T-cell (primary cell): ENCODE measurements around the gene TRO. TPM values are rescaled to one million over a fixed set of nuclear protein-coding genes. Genes with fewer than 3 reads are reported as not detected.

Experiments used
- ATAC-seq, 4 experiments: fragments of 200-7000 bp in 3 of 4; fragments of 150-1000 bp in 1 of 4; cut with Tn5 transposase; replicated peaks in 1 of 4; 1 replicate in 3 of 4; 2 replicates in 1 of 4; pipeline ENCODE4 v1.10.0; 2021; ENCODE audit warnings: moderate library complexity in 3 of 4, mild to moderate bottlenecking in 2 of 4, moderate number of reproducible peaks in 1 of 4
- CTCF ChIA-PET, 2 donors: fragments of 300-600 bp; sonication (Branson Sonifier 250); formaldehyde crosslinking; loops; one replicate each; lab custom pipeline; 2022; ENCODE audit warnings: antibody characterized with exemption in 2 of 2; lab: Charles Lee
- POLR2A ChIA-PET, 2 donors: fragments of 300-600 bp; sonication (Branson Sonifier 250); formaldehyde crosslinking; loops; one replicate each; lab custom pipeline; 2022; ENCODE audit warnings: antibody characterized with exemption in 2 of 2; lab: Charles Lee
- DNase-seq, 35 experiments: peaks; one replicate each; pipeline versions ENCODE4 v3.0.0 to v3.0.0-alpha.2; 2013 to 2023
- H3K27ac ChIP-seq: one replicate; pipeline ENCODE4 v1.5.1; 2013; ENCODE audit warnings: low read length
- H3K27me3 ChIP-seq, 2 experiments: replicated peaks in 1 of 2; 1 replicate in 1 of 2; 2 replicates in 1 of 2; pipeline versions ENCODE4 v1.6.1 to v1.7.0; 2013; ENCODE audit warnings: low read length in 1 of 2, mixed read lengths in 1 of 2; ENCODE audit not compliant: control insufficient read depth in 2 of 2, insufficient read depth in 2 of 2; ENCODE audit errors: extremely low read depth in 1 of 2
- H3K36me3 ChIP-seq, 2 donors: 1 replicate in 1 of 2; 2 replicates in 1 of 2; pipeline versions ENCODE4 v1.6.1 to v1.7.0; 2013; ENCODE audit warnings: low read length in 1 of 2; ENCODE audit not compliant: control insufficient read depth in 2 of 2, insufficient read depth in 1 of 2; ENCODE audit errors: extremely low read depth in 1 of 2
- H3K4me1 ChIP-seq, 2 experiments: 1 replicate in 1 of 2; 2 replicates in 1 of 2; pipeline versions ENCODE4 v1.6.1 to v1.7.0; 2013; ENCODE audit warnings: low read length in 2 of 2, mixed read lengths in 1 of 2; ENCODE audit not compliant: insufficient read depth in 2 of 2, control insufficient read depth in 1 of 2; ENCODE audit errors: extremely low read depth in 1 of 2
- H3K4me3 ChIP-seq, 2 donors: 1 replicate in 1 of 2; 2 replicates in 1 of 2; pipeline versions ENCODE4 v1.5.1 to v1.7.0; 2013; ENCODE audit warnings: mild to moderate bottlenecking in 2 of 2, low read length in 1 of 2, moderate library complexity in 1 of 2; ENCODE audit not compliant: control insufficient read depth in 1 of 2; ENCODE audit errors: extremely low read depth in 1 of 2
- H3K9me3 ChIP-seq: 2 replicates; pipeline ENCODE4 v1.7.0; 2013
- H3K27ac Mint-ChIP-seq, 2 donors: one replicate each; pipeline ENCODE4 v1.8.0; 2020 to 2021; ENCODE audit warnings: mild to moderate bottlenecking in 2 of 2, mixed read lengths in 2 of 2
- H3K27me3 Mint-ChIP-seq, 2 donors: one replicate each; pipeline ENCODE4 v1.8.0; 2021 to 2022; ENCODE audit warnings: mixed read lengths in 2 of 2
- H3K36me3 Mint-ChIP-seq: one replicate; pipeline ENCODE4 v1.8.0; 2021; ENCODE audit warnings: mixed read lengths
- H3K4me1 Mint-ChIP-seq, 3 donors: one replicate each; pipeline ENCODE4 v1.8.0; 2020 to 2022; ENCODE audit warnings: mixed read lengths in 3 of 3, mild to moderate bottlenecking in 1 of 3
- H3K4me3 Mint-ChIP-seq, 3 donors: one replicate each; pipeline ENCODE4 v1.8.0; 2020 to 2022; ENCODE audit warnings: mild to moderate bottlenecking in 3 of 3, mixed read lengths in 3 of 3, moderate library complexity in 3 of 3
- H3K9me3 Mint-ChIP-seq, 3 donors: one replicate each; pipeline ENCODE4 v1.8.0; 2020 to 2022; ENCODE audit warnings: mixed read lengths in 3 of 3
- WGBS: methylation state at CpG from one replicate; pipeline ENCODE4 v1.1.5; 2013; ENCODE audit warnings: missing lambda C conversion rate; ENCODE audit not compliant: insufficient coverage; 5-methylcytosine and 5-hydroxymethylcytosine counted together
- total RNA-seq, 35 experiments: library from RNA in 6 of 35; stranded (reverse) in 6 of 35; fragments of 120-200 nt in 1 of 35; gene quantifications; one replicate each; pipeline versions ENCODE4 v1.2.1 to v1.2.4 and lab custom pipeline; 2013 to 2026

TRO gene
- total RNA-seq, 5 donors from 2014 or later (not counting 1 experiment from before 2014, with no cell fraction given), result 0.68 to 3.0 (median 1.9) TPM

GRCh38 chrX:54931107-54931506 is 10.5 kb downstream of the TRO start:
- ATAC-seq, result no peak
- Histone ChIP-seq H3K27me3 (peaks cover 0 to 2% of the 10 kb centered on the region in 2 experiments), H3K27ac (no peak overlapping the region), H3K4me3 (no peak overlapping the region), H3K36me3 (no peaks in the 10 kb centered on the region), H3K9me3 (no peaks in the 10 kb centered on the region), H3K4me1 (no peaks in the 10 kb centered on the region)
- Mint-ChIP-seq H3K4me1 (no peaks in the 10 kb centered on the region), H3K9me3 (no peaks in the 10 kb centered on the region), H3K4me3 (no peak overlapping the region), H3K27ac (no peak overlapping the region), H3K36me3 (no peaks in the 10 kb centered on the region), H3K27me3 (peaks cover 0 to 3% of the 10 kb centered on the region in 2 donors)
- 60% methylated on average over 1 of the region's 2 CpGs for WGBS
- POLR2A ChIA-PET, result no interaction called here
- no peak for DNase-seq
- CTCF ChIA-PET, result no interaction called here

- POLR2A ChIA-PET, result no interaction called here
- H3K36me3 Mint-ChIP-seq, result no peaks in the 10 kb centered on the region
- no CpG with 5 or more reads among the region's 10 CpGs for WGBS
- H3K9me3 Mint-ChIP-seq, result no peaks in the 10 kb centered on the region
- H3K4me1 Mint-ChIP-seq, result no peaks in the 10 kb centered on the region
- DNase-seq (no peak), ATAC-seq (no peak)
- Histone ChIP-seq H3K27me3 (peaks cover 0 to 2% of the 10 kb centered on the region in 2 experiments), H3K4me3 (no peak overlapping the region), H3K9me3 (no peaks in the 10 kb centered on the region), H3K4me1 (no peaks in the 10 kb centered on the region), H3K27ac (no peak overlapping the region), H3K36me3 (no peaks in the 10 kb centered on the region)
- no peak overlapping the region for H3K27ac Mint-ChIP-seq
- no peak overlapping the region for H3K4me3 Mint-ChIP-seq
- peaks cover 0 to 3% of the 10 kb centered on the region in 2 donors for H3K27me3 Mint-ChIP-seq
- CTCF ChIA-PET, result no interaction called here
Observed at GRCh38 chrX:54933150-54933826, 12.7 kb downstream of the TRO start.

- POLR2A ChIA-PET, result no interaction called here
- no peak overlapping the region for H3K27ac Mint-ChIP-seq
Observed at GRCh38 chrX:54934058-54934457, 13.4 kb downstream of the TRO start.

GRCh38 chrX:54934890-54935289 is 14.3 kb downstream of the TRO start:
- Histone ChIP-seq H3K9me3 (no peaks in the 10 kb centered on the region), H3K27me3 (peaks cover 0 to 2% of the 10 kb centered on the region in 2 experiments), H3K36me3 (no peaks in the 10 kb centered on the region), H3K27ac (no peak overlapping the region), H3K4me1 (no peaks in the 10 kb centered on the region), H3K4me3 (no peak overlapping the region)
- Mint-ChIP-seq H3K9me3 (no peaks in the 10 kb centered on the region), H3K27me3 (peaks cover 0 to 3% of the 10 kb centered on the region in 2 donors), H3K4me3 (no peak overlapping the region), H3K36me3 (no peaks in the 10 kb centered on the region), H3K4me1 (no peaks in the 10 kb centered on the region), H3K27ac (no peak overlapping the region)
- DNase-seq (no peak), ATAC-seq (no peak)
- POLR2A ChIA-PET, result no interaction called here
- no CpG with 5 or more reads among the region's 3 CpGs for WGBS
- CTCF ChIA-PET, result no interaction called here

More at GRCh38 chrX:54934058-54934457, 13.4 kb downstream of the TRO start:
- Mint-ChIP-seq H3K27me3 (peaks cover 0 to 3% of the 10 kb centered on the region in 2 donors), H3K4me3 (no peak overlapping the region), H3K4me1 (no peaks in the 10 kb centered on the region), H3K36me3 (no peaks in the 10 kb centered on the region), H3K9me3 (no peaks in the 10 kb centered on the region)
- peaks cover 0 to 2% of the 10 kb centered on the region in 2 experiments for H3K27me3 ChIP-seq
- 93% methylated on average over 4 of the region's 6 CpGs for WGBS
- no peak overlapping the region for H3K4me3 ChIP-seq
- no peaks in the 10 kb centered on the region for H3K9me3 ChIP-seq
- no peaks in the 10 kb centered on the region for H3K36me3 ChIP-seq
- CTCF ChIA-PET, result no interaction called here
- DNase-seq (no peak), ATAC-seq (no peak)
- no peaks in the 10 kb centered on the region for H3K4me1 ChIP-seq
- H3K27ac ChIP-seq, result no peak overlapping the region

- H3K4me1 Mint-ChIP-seq, result no peaks in the 10 kb centered on the region
- H3K4me1 ChIP-seq, result no peaks in the 10 kb centered on the region
- no peak overlapping the region for H3K4me3 Mint-ChIP-seq
- DNase-seq, result no peak
- no peaks in the 10 kb centered on the region for H3K9me3 ChIP-seq
- no peak overlapping the region for H3K27ac ChIP-seq
- peaks cover 0 to 2% of the 10 kb centered on the region in 2 experiments for H3K27me3 ChIP-seq
- ChIA-PET CTCF (no interaction called here), POLR2A (no interaction called here)
- ATAC-seq, result no peak
- no peaks in the 10 kb centered on the region for H3K36me3 ChIP-seq
- no CpG with 5 or more reads among the region's 4 CpGs for WGBS
- peaks cover 0 to 3% of the 10 kb centered on the region in 2 donors for H3K27me3 Mint-ChIP-seq
- no peaks in the 10 kb centered on the region for H3K9me3 Mint-ChIP-seq
- no peak overlapping the region for H3K4me3 ChIP-seq
- H3K36me3 Mint-ChIP-seq, result no peaks in the 10 kb centered on the region
- H3K27ac Mint-ChIP-seq, result no peak overlapping the region
Observed at GRCh38 chrX:54935306-54935705, 14.7 kb downstream of the TRO start.

- Histone ChIP-seq H3K4me3 (no peak overlapping the region), H3K9me3 (no peaks in the 10 kb centered on the region), H3K27ac (no peak overlapping the region), H3K36me3 (no peaks in the 10 kb centered on the region), H3K27me3 (peaks cover 0 to 2% of the 10 kb centered on the region in 2 experiments), H3K4me1 (no peaks in the 10 kb centered on the region)
- no peak for ATAC-seq
- Mint-ChIP-seq H3K4me1 (no peaks in the 10 kb centered on the region), H3K27ac (no peak overlapping the region), H3K27me3 (peaks cover 0 to 3% of the 10 kb centered on the region in 2 donors), H3K9me3 (no peaks in the 10 kb centered on the region), H3K36me3 (no peaks in the 10 kb centered on the region), H3K4me3 (no peak overlapping the region)
- WGBS, result 87% methylated on average over 3 of the region's 4 CpGs
- ChIA-PET CTCF (interaction anchor here in 1 of 2 donors (0.6 kb wide), 1 partner anchor 642 kb away, joined by 3 read pairs; no protein-coding TSS in a partner anchor), POLR2A (no interaction called here)
- no peak for DNase-seq
Observed at GRCh38 chrX:54937416-54937815, 16.8 kb downstream of the TRO start.
